Heart left ventricle (tissue), 16 donors: ENCODE results near the gene TENT4B. TPM values are rescaled to one million over a fixed set of nuclear protein-coding genes. Genes with fewer than 3 reads are reported as not detected.

Experiments
- ATAC-seq, 4 donors: fragments of 200-7000 bp; cut with Tn5 transposase; one replicate each; pipeline ENCODE4 v1.9.1; 2020 to 2022; ENCODE audit warnings: moderate library complexity in 4 of 4, mild to moderate bottlenecking in 3 of 4, moderate number of reproducible peaks in 1 of 4
- DNase-seq, 5 donors: peaks; one replicate each; pipeline ENCODE4 v3.0.0-alpha.2; 2020
- H3K27ac ChIP-seq, 12 donors: fragments of 200-600 bp; sonication (generic) in 4 of 12; one replicate each; pipeline versions ENCODE4 v1.5.0 to v1.8.0; 2016 to 2022; ENCODE audit warnings: mild to moderate bottlenecking in 2 of 12
- H3K27me3 ChIP-seq, 9 donors: fragments of 200-600 bp; sonication (generic) in 2 of 9; one replicate each; pipeline versions ENCODE4 v1.5.1 to v1.8.0; 2016 to 2022; ENCODE audit warnings: mild to moderate bottlenecking in 3 of 9
- H3K36me3 ChIP-seq, 9 donors: fragments of 200-600 bp; sonication (generic) in 2 of 9; one replicate each; pipeline versions ENCODE4 v1.5.0 to v1.8.0; 2018 to 2022; ENCODE audit warnings: mild to moderate bottlenecking in 2 of 9
- H3K4me1 ChIP-seq, 12 donors: fragments of 200-600 bp; sonication (generic) in 4 of 12; one replicate each; pipeline versions ENCODE4 v1.5.0 to v1.8.0; 2016 to 2022; ENCODE audit warnings: mild to moderate bottlenecking in 3 of 12
- H3K4me3 ChIP-seq, 12 donors: fragments of 200-600 bp; sonication (generic) in 4 of 12; one replicate each; pipeline versions ENCODE4 v1.5.0 to v1.8.0; 2017 to 2022; ENCODE audit warnings: mild to moderate bottlenecking in 9 of 12, moderate library complexity in 4 of 12
- H3K9me3 ChIP-seq, 12 donors: fragments of 200-600 bp; sonication (generic) in 4 of 12; one replicate each; pipeline versions ENCODE4 v1.5.0 to v1.8.0; 2016 to 2022; ENCODE audit warnings: mild to moderate bottlenecking in 1 of 12
- POLR2A ChIP-seq, 2 donors: fragments of 450-650 bp; IDR thresholded peaks; one replicate each; pipeline ENCODE4 v1.6.1; 2017; ENCODE audit warnings: antibody characterized with exemption in 2 of 2, mild to moderate bottlenecking in 2 of 2, moderate library complexity in 2 of 2
- WGBS, 4 donors: extraction: QIAGEN DNeasy Blood & Tissue Kit in 2 of 4; methylation state at CpG; one replicate each; pipeline versions ENCODE4 v1.1.5 to v1.1.7; 2013 to 2018; 5-methylcytosine and 5-hydroxymethylcytosine counted together
- intact Hi-C, 10 donors: fragments of 100-400 bp; cut with DNase I; formaldehyde crosslinking; loops; one replicate each; pipeline versions ENCODE4 v1.11.1 to v1.14.2; 2022
- polyA plus RNA-seq, 2 donors: library from polyadenylated mRNA; stranded (reverse); fragments of 200-250 nt; gene quantifications; one replicate each; pipeline ENCODE4 v1.2.3, GENCODE V29; 2013
- total RNA-seq, 9 donors: library from RNA; depleted of rRNA in 2 of 9; stranded (reverse); fragments of >200 nt in 2 of 9; fragmentation: NEBNext Ultra II Directional in 3 of 9; extraction: Animal tissue kit (Norgen Biotek cat#: 25700) in 3 of 9; gene quantifications; one replicate each; pipeline versions ENCODE4 v1.1.0 to v1.2.4, GENCODE V29; 2016 to 2023
- TF ChIP-seq, protein P1 (sequence below), 12 donors: fragments of 200-600 bp; sonication (generic) in 4 of 12; IDR thresholded peaks; one replicate each; pipeline versions ENCODE4 v1.5.0 to v1.8.0; 2018 to 2022; ENCODE audit warnings: antibody characterized with exemption in 12 of 12, mild to moderate bottlenecking in 5 of 12
- donor health status: ischemic (EF 13 %, LVEDD 7.1; RV severe dilation, severe dysfunction).
- donor health status: healthy with polysubstance abuse.
- donor health status: DM: no; HTN: yes; CAD: no.
- donor health status: DM: no; HTN: no; CAD: no.
- donor health status: ischemic (EF 25% LVEDD 6.9; RV normal size, moderate dysfunction).
- donor health status: ischemic (EF 25% LVEDD 5.7; RV mildly dilated, moderate dysfunction).
- donor health status: healthy.
- donor health status: DM: yes; HTN: yes; CAD: no.
- donor health status: ischemic (EF 35%, LVEDD 5.7; RV mildly dilated, moderate dysfunction).
- donor health status: nonischemic (EF 11% LVEDD 7.7; RV severe dilation, severe dysfunction).
- donor health status: DM: yes; HTN: yes; CAD: no.
- donor health status: PGD.
- donor health status: ischemic (EF 29% LVEDD 5.4; RV normal size, mild dysfunction).
- donor health status: nonischemic (EF 23%, LVEDD 6.1; RV moderate dilation, normal function).

The TENT4B gene
- total and polyA plus RNA-seq, 11 donors = 2.2 to 8.8 (median 6.5) TPM

DNA sequence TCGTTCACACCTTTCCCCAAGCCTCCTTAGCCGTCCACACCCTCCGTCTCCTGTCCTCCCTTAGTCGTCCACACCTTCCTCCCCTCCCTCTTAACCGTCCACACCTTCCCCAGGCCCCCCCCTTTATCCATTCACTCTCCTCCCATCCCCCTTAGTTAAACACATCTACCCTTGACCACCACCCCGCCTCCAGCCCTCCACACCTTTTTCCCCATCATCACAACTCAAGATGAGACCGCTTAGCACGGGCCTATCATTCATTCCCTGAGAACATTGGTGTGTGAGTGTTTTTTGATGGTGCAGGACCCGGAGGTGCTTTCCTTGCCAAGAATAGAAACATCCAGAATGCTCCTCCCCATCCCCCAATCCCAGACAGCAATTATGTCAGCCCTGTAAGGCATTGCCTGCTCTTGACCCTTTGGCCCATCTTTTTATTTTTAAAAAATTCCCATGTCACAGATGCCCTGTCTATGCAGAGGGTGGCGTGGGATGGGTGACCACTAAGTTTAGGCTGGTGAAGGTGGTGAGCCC lies 1.4 kb downstream of the TENT4B start:
- intact Hi-C loops = loop anchor here in 8 of 10 donors (2.0 to 10.0 kb wide), 7 partner anchors 50 to 213 kb away; partner anchors contain the start of genes HEATR3 (in 6 of the 8) and BRD7 (in 1 of the 8)
- no peaks in the 10 kb centered on the region for H3K9me3 ChIP-seq
- ATAC-seq (peak in 1 of 4 donors; percentile 19), DNase-seq (peak in 2 of 5 donors; percentile 28 to 37)
- H3K4me1 ChIP-seq = peaks cover 3 to 48% (median 25%) of the 10 kb centered on the region in 12 donors
- no peaks in the 10 kb centered on the region for H3K36me3 ChIP-seq
- peak overlapping the region in 11 of 12 donors; percentile 75 to 99 (median 89) for H3K27ac ChIP-seq
- no peak for TF ChIP-seq POLR2A (IDR thresholded peaks at IDR 0.05)
- H3K4me3 ChIP-seq = peak overlapping the region; percentile 66 to 96 (median 85)
- WGBS, 4 donors = 10 to 16% (median 12%) methylated on average over 10 of the region's 10 CpGs
- no peaks in the 10 kb centered on the region for H3K27me3 ChIP-seq

DNA sequence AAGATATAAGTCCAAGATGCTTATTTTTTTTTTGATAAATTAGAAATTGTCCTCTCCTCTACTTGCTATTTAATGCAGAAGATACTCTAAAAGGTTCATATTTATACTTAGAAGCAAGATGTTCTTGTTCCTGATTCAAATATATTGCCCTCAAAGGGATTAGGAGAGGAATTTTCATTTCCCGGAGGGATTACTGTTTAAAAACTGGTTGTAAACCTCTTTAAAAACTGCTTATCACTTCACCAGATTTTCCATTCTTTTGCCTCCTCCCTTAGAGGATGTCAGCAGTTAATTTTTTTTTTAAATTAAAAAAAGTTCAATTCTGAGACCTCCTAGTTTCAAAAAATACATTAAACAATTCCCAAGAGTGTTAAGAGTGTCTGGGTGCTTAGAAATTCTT lies 2.8 kb downstream of the TENT4B start:
- peaks cover 0 to 4% (median 0%) of the 10 kb centered on the region in 9 donors for H3K36me3 ChIP-seq
- peak overlapping the region in 4 of 12 donors; percentile 7 to 78 (median 25) for H3K27ac ChIP-seq
- no peak for TF ChIP-seq POLR2A (IDR thresholded peaks at IDR 0.05)
- TF ChIP-seq, protein P1, sequence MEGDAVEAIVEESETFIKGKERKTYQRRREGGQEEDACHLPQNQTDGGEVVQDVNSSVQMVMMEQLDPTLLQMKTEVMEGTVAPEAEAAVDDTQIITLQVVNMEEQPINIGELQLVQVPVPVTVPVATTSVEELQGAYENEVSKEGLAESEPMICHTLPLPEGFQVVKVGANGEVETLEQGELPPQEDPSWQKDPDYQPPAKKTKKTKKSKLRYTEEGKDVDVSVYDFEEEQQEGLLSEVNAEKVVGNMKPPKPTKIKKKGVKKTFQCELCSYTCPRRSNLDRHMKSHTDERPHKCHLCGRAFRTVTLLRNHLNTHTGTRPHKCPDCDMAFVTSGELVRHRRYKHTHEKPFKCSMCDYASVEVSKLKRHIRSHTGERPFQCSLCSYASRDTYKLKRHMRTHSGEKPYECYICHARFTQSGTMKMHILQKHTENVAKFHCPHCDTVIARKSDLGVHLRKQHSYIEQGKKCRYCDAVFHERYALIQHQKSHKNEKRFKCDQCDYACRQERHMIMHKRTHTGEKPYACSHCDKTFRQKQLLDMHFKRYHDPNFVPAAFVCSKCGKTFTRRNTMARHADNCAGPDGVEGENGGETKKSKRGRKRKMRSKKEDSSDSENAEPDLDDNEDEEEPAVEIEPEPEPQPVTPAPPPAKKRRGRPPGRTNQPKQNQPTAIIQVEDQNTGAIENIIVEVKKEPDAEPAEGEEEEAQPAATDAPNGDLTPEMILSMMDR (IDR thresholded peaks at IDR 0.05) = no peak
- DNase-seq (no peak), ATAC-seq (no peak)
- 55 to 78% (median 66%) methylated on average over 1 of the region's 1 CpG for WGBS, 4 donors
- intact Hi-C loops = loop anchor here in 8 of 10 donors (2.0 to 10.0 kb wide), 8 partner anchors 46 to 201 kb away; partner anchors contain the start of gene HEATR3 (in 3 of the 8)
- H3K4me3 ChIP-seq = peak overlapping the region in 9 of 12 donors; percentile 30 to 96 (median 85)
- H3K27me3 ChIP-seq = no peaks in the 10 kb centered on the region
- H3K9me3 ChIP-seq = no peaks in the 10 kb centered on the region
- H3K4me1 ChIP-seq = peaks cover 3 to 59% (median 27%) of the 10 kb centered on the region in 12 donors

DNA sequence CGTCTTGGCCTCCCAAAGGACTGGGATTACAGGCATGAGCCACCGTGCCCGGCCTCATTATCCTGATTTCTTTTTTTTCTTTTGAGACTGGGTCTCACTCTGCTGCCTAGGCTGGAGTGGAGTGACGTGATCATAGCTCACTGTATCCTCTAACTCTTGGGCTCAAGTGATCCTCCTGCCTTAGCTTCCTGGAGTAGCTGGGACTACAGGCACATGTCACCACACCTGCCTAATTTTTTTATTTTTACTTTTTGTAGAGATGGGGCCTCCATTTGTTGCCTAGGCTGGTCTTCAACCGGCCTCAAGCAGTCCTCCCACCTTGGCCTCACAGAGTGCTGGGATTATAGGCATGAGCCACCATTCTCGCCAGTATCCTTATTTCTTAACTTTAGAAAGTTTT lies 3.5 kb downstream of the TENT4B start:
- 92 to 95% (median 94%) methylated on average over 6 of the region's 6 CpGs for WGBS, 4 donors
- Histone ChIP-seq H3K4me3 (no peak overlapping the region), H3K9me3 (no peaks in the 10 kb centered on the region), H3K36me3 (peaks cover 0 to 4% (median 0%) of the 10 kb centered on the region in 9 donors), H3K27me3 (no peaks in the 10 kb centered on the region), H3K27ac (peak overlapping the region in 1 of 12 donors; percentile 78), H3K4me1 (peaks cover 3 to 64% (median 28%) of the 10 kb centered on the region in 12 donors)
- TF ChIP-seq, protein P1 (IDR thresholded peaks at IDR 0.05) = no peak
- TF ChIP-seq POLR2A (IDR thresholded peaks at IDR 0.05) = no peak
- DNase-seq = no peak
- intact Hi-C loops = loop anchor here in 7 of 10 donors (5.0 to 10.0 kb wide), 7 partner anchors 46 to 201 kb away; partner anchors contain the start of gene HEATR3 (in 3 of the 7)
- ATAC-seq = no peak

DNA sequence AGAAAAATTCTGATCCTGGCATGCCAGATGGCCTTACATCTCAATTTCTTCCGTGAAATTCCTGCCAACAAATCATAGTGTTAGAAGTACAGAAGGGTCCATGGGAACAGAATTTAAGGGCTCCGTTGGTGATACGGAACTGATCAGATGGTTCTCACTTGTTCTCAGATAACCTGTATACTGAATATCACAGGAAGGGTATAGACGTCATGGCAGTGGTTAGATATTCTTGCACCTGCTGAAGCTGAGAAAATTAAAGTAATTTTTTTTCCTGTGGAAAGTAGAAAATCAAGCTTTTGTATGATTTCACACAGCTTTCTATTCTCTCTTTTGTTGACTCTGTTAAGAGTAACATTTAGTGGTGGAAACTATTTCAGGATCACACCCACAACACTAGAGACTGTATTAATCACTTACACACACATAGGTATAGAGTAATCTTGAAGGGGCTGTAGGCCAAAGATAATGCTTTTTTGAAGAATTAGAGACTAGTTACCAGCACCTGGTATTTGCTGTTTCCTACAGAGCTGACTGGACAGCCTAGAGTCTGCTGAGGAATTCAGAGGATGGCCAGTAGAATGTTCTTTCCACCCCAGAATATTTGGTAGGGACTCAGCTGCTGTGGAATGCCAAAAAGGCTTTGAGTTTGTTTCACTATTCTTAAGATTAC lies 7.5 kb downstream of the TENT4B start:
- peaks cover 0 to 70% (median 29%) of the 10 kb centered on the region in 12 donors for H3K4me1 ChIP-seq
- no peak overlapping the region for H3K4me3 ChIP-seq
- intact Hi-C loops = no loop called here
- ATAC-seq (no peak), DNase-seq (no peak)
- peaks cover 0 to 4% (median 0%) of the 10 kb centered on the region in 9 donors for H3K36me3 ChIP-seq
- no peak for TF ChIP-seq POLR2A (IDR thresholded peaks at IDR 0.05)
- TF ChIP-seq, protein P1 (IDR thresholded peaks at IDR 0.05) = no peak
- no peaks in the 10 kb centered on the region for H3K9me3 ChIP-seq
- peak overlapping the region in 2 of 12 donors; percentile 14 to 43 for H3K27ac ChIP-seq
- 69 to 85% (median 79%) methylated on average over 4 of the region's 4 CpGs for WGBS, 4 donors
- H3K27me3 ChIP-seq = no peaks in the 10 kb centered on the region
